NCI-H1930 (cell line): Measurements from ENCODE around the gene PCDHB16.
A peak's percentile ranks its signal among the peaks of the same experiment; 100 is the strongest.
"Not testable (repeated sequence)": the region's sequence is repeated elsewhere in the genome, so short reads cannot be mapped to it uniquely, and the experiment has no call there.

ENCODE experiments used
- DNase-seq, 2 experiments: peaks; one replicate each; lab custom pipeline; 2025; lab: John Stamatoyannopoulos, UW

Gene PCDHB16

GRCh38 chr5:141184117-141184855, 2.1 kb downstream of the PCDHB16 start:
- not testable (repeated sequence) for DNase-seq

- peak; percentile 2 to 23 for DNase-seq
These were observed 4.8 kb downstream of the PCDHB16 start, which contains the start of gene PCDHB9 for GRCh38 chr5:141186897-141187512. Gene PCDHB9 (plus strand): TSS chr5:141187161. CDS start chr5:141187319, 158 bp downstream.

- DNase-seq = not testable (repeated sequence)
These were observed 6.5 kb downstream of the PCDHB16 start for GRCh38 chr5:141188682-141189081.

- not testable (repeated sequence) for DNase-seq
These were observed 6.9 kb downstream of the PCDHB16 start for GRCh38 chr5:141189131-141189530.

GRCh38 chr5:141192110-141192725, 10.0 kb downstream of the PCDHB16 start, which contains the start of gene PCDHB10:
Gene PCDHB10 (plus strand): TSS chr5:141192353. CDS start chr5:141192553, 200 bp downstream.
- DNase-seq = peak; percentile 28 to 42

- not testable (repeated sequence) for DNase-seq
These were observed 12.1 kb downstream of the PCDHB16 start for GRCh38 chr5:141194332-141194731.

- no peak for DNase-seq
These were observed 14.2 kb downstream of the PCDHB16 start for GRCh38 chr5:141196363-141196762.

GRCh38 chr5:141199359-141200235, 17.4 kb downstream of the PCDHB16 start, which contains the start of gene PCDHB11:
Gene PCDHB11 (plus strand): TSS chr5:141199627. CDS start chr5:141199775, 148 bp downstream.
- DNase-seq = peak; percentile 5 to 70

- not testable (repeated sequence) for DNase-seq
These were observed 18.9 kb downstream of the PCDHB16 start for GRCh38 chr5:141201126-141201525.

GRCh38 chr5:141201646-141202045, 19.5 kb downstream of the PCDHB16 start:
- DNase-seq = not testable (repeated sequence)

- DNase-seq = no peak
These were observed 26.3 kb downstream of the PCDHB16 start, which contains the start of gene PCDHB12 for GRCh38 chr5:141208478-141208877. Gene PCDHB12 (plus strand): TSS chr5:141208719. CDS start chr5:141208908, 189 bp downstream.

- DNase-seq = not testable (repeated sequence)
These were observed 28.1 kb downstream of the PCDHB16 start for GRCh38 chr5:141210281-141210680.

- DNase-seq = not testable (repeated sequence)
These were observed 28.7 kb downstream of the PCDHB16 start for GRCh38 chr5:141210849-141211248.

GRCh38 chr5:141213656-141214339, 31.6 kb downstream of the PCDHB16 start, which contains the start of gene PCDHB13:
Gene PCDHB13 (plus strand): TSS chr5:141213919. CDS start chr5:141214124, 205 bp downstream.
- DNase-seq = peak in 1 of 2 experiments; percentile 16

GRCh38 chr5:141214583-141214982, 32.4 kb downstream of the PCDHB16 start:
- DNase-seq = not testable (repeated sequence)

GRCh38 chr5:141215504-141215903, 33.3 kb downstream of the PCDHB16 start:
- not testable (repeated sequence) for DNase-seq

- DNase-seq = not testable (repeated sequence)
These were observed 33.8 kb downstream of the PCDHB16 start for GRCh38 chr5:141216035-141216434.

- peak in 1 of 2 experiments; percentile 16 for DNase-seq
These were observed 41.1 kb downstream of the PCDHB16 start, which contains the start of gene PCDHB14 for GRCh38 chr5:141223112-141223783. Gene PCDHB14 (plus strand): TSS chr5:141223343. CDS start chr5:141223506, 163 bp downstream.

- DNase-seq = not testable (repeated sequence)
These were observed 42.7 kb downstream of the PCDHB16 start for GRCh38 chr5:141224844-141225243.

- DNase-seq = not testable (repeated sequence)
These were observed 43.2 kb downstream of the PCDHB16 start for GRCh38 chr5:141225421-141225820.
